Right atrium auricular region (tissue), 2 donors: ENCODE data around the gene GSAP. TPM values are rescaled to one million over a fixed set of nuclear protein-coding genes. Genes with fewer than 3 reads are reported as not detected.

Experiments used
- DNase-seq: peaks from one replicate; pipeline ENCODE4 v3.0.0-alpha.2; 2019; ENCODE audit warnings: low spot score
- H3K27ac ChIP-seq, 2 donors: fragments of 200-600 bp; sonication (generic); 1 replicate in 1 of 2; 2 replicates in 1 of 2; pipeline ENCODE4 v1.5.1; 2016 to 2019
- H3K27me3 ChIP-seq, 2 donors: fragments of 200-600 bp; sonication (generic); one replicate each; pipeline versions ENCODE4 v1.5.1 to v1.6.0; 2017 to 2019
- H3K36me3 ChIP-seq: fragments of 200-600 bp; sonication (generic); one replicate; pipeline ENCODE4 v1.5.1; 2016
- H3K4me1 ChIP-seq, 2 donors: fragments of 200-600 bp; sonication (generic); one replicate each; pipeline versions ENCODE4 v1.5.1 to v1.6.0; 2017 to 2019
- H3K4me3 ChIP-seq, 2 donors: fragments of 200-600 bp; sonication (generic); 1 replicate in 1 of 2; 2 replicates in 1 of 2; pipeline ENCODE4 v1.5.1; 2017 to 2019; ENCODE audit warnings: mild to moderate bottlenecking in 1 of 2, moderate library complexity in 1 of 2
- H3K9me3 ChIP-seq, 2 donors: fragments of 200-600 bp; sonication (generic); one replicate each; pipeline ENCODE4 v1.5.1; 2019
- total RNA-seq, 2 donors: library from RNA; depleted of rRNA; stranded (reverse); fragments of >200 nt; gene quantifications; one replicate each; pipeline ENCODE4 v1.1.0, GENCODE V29; 2016
- TF ChIP-seq, protein P1 (sequence below), 2 donors: fragments of 200-600 bp; sonication (generic); IDR thresholded peaks; one replicate each; pipeline ENCODE4 v1.5.1; 2019; ENCODE audit warnings: antibody characterized with exemption in 2 of 2

Gene GSAP
- total RNA-seq, 2 donors from 2014 or later, result 6.4 to 13.5 TPM

DNA sequence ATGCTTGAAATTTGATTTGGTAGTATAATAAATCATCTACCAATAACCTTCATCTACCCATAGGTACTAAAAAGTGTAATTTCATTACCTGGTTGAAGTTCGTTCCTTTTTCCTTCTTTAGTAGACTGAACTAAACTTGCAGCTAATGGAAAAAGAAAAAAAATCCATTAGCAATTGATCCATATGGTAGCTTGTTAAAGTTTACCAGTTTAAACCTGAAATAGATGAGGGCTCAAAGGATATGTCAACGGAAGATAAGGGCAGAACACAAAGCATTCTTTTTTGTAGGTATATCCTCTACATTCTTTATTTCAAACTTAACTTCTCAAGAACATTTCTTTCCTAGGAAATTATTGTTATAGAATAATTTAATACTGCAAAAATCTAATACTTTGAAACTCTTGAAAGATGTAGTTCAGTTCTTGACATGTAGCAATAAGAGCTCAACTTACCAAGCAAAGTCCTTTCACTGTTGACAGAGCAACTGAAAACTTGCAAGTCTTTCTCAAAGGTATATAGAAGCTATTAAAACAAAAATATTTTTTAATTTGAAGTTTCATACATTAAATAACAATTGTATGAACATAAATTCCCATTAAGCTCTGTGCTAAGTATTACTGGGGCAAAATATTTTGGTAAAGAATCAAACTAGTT, 19.1 kb downstream of the GSAP start:
- no peaks in the 10 kb centered on the region for H3K36me3 ChIP-seq
- no peaks in the 10 kb centered on the region for H3K27me3 ChIP-seq
- H3K4me3 ChIP-seq, result no peak overlapping the region
- no peak overlapping the region for H3K27ac ChIP-seq
- TF ChIP-seq, protein P1, sequence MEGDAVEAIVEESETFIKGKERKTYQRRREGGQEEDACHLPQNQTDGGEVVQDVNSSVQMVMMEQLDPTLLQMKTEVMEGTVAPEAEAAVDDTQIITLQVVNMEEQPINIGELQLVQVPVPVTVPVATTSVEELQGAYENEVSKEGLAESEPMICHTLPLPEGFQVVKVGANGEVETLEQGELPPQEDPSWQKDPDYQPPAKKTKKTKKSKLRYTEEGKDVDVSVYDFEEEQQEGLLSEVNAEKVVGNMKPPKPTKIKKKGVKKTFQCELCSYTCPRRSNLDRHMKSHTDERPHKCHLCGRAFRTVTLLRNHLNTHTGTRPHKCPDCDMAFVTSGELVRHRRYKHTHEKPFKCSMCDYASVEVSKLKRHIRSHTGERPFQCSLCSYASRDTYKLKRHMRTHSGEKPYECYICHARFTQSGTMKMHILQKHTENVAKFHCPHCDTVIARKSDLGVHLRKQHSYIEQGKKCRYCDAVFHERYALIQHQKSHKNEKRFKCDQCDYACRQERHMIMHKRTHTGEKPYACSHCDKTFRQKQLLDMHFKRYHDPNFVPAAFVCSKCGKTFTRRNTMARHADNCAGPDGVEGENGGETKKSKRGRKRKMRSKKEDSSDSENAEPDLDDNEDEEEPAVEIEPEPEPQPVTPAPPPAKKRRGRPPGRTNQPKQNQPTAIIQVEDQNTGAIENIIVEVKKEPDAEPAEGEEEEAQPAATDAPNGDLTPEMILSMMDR (IDR thresholded peaks at IDR 0.05), result no peak
- DNase-seq, result no peak
- H3K4me1 ChIP-seq, result no peaks in the 10 kb centered on the region
- H3K9me3 ChIP-seq, result no peaks in the 10 kb centered on the region

DNA sequence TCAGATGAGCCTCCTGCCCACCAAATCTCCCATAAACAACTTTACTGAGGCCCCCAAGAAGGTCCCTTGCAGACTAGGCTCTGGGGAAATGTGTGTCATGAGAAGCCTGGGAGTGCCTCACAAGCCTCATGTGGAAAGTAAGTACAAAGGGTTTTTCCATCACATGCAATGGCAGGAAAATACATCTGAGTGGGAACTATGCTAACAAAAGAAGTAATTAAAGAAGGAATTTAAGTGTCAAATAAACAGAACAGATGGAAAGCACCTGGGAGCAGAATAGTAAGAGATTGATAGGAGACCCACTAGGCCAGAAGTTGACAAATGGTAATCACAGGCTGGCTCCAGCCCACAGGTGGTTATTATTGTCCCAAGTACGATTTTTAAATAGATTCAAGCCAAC, 20.5 kb downstream of the GSAP start:
- no peaks in the 10 kb centered on the region for H3K36me3 ChIP-seq
- H3K27me3 ChIP-seq, result no peaks in the 10 kb centered on the region
- H3K27ac ChIP-seq, result no peak overlapping the region
- no peaks in the 10 kb centered on the region for H3K9me3 ChIP-seq
- TF ChIP-seq, protein P1 (IDR thresholded peaks at IDR 0.05), result no peak
- H3K4me1 ChIP-seq, result no peaks in the 10 kb centered on the region
- DNase-seq, result no peak
- H3K4me3 ChIP-seq, result no peak overlapping the region

DNA sequence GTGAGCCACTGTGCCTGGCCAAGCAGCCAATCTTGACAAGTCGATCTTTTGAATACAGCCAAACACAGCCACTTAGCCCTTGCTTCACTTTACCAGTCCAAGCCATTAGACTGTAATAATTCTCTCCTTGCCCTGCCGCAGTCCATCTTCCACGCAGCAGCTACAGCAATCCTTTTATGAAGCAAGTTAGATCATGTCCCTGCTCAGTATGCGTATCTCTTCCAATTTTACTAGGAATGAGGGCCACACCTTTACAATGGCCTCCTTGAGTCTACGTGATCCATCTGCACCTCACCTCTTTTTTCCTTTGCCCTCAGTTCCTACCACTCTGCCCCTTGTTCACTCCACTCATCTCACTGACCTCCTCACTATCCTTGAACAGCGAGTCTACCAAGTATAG, 22.2 kb downstream of the GSAP start:
- TF ChIP-seq, protein P1 (IDR thresholded peaks at IDR 0.05), result no peak
- no peaks in the 10 kb centered on the region for H3K27me3 ChIP-seq
- no peak for DNase-seq
- H3K36me3 ChIP-seq, result no peaks in the 10 kb centered on the region
- no peaks in the 10 kb centered on the region for H3K4me1 ChIP-seq
- no peaks in the 10 kb centered on the region for H3K9me3 ChIP-seq
- H3K4me3 ChIP-seq, result no peak overlapping the region
- H3K27ac ChIP-seq, result no peak overlapping the region

DNA sequence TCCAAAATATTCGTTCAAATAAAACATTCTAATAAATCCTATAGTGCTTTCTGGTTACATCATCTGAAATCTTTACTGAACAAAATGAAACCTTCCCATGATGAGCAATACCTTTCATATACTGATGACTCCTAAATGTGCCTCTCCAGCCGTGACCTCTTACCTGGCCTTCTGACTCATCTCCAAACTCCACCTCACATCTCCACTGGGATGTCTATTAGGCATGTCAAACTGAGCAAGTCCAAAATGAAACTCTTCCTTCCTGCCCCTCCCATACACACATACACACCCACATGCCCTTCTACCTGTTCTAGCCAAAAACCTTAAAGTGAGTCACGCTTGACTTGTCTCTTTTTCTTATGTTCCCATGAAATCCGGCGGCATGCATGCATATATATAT, 22.9 kb downstream of the GSAP start:
- Histone ChIP-seq H3K27me3 (no peaks in the 10 kb centered on the region), H3K27ac (no peak overlapping the region), H3K36me3 (no peaks in the 10 kb centered on the region), H3K4me3 (no peak overlapping the region), H3K4me1 (no peaks in the 10 kb centered on the region), H3K9me3 (no peaks in the 10 kb centered on the region)
- TF ChIP-seq, protein P1 (IDR thresholded peaks at IDR 0.05), result no peak
- no peak for DNase-seq

DNA sequence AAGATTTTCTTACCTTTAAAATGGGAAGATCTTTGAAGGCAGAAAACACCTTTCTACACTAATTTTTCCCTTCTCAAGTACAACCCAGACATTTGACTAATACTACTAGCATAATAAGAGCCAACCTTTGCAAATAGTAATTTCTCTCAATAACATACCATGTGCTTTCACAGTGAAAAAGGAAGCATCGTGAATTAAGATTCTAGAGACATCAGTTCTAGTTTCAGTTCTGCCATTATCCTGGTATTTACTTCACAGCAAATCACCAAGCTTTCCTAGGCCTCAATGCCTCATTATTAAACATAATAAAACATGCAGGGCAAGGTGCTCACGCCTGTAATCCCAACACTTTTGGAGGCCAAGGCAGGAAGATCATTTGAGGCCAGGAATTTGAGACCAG, 24.9 kb downstream of the GSAP start:
- no peak for DNase-seq
- no peak overlapping the region for H3K27ac ChIP-seq
- no peaks in the 10 kb centered on the region for H3K27me3 ChIP-seq
- no peaks in the 10 kb centered on the region for H3K36me3 ChIP-seq
- no peaks in the 10 kb centered on the region for H3K9me3 ChIP-seq
- TF ChIP-seq, protein P1 (IDR thresholded peaks at IDR 0.05), result no peak
- H3K4me1 ChIP-seq, result peaks cover 0 to 8% of the 10 kb centered on the region in 2 donors
- H3K4me3 ChIP-seq, result no peak overlapping the region

DNA sequence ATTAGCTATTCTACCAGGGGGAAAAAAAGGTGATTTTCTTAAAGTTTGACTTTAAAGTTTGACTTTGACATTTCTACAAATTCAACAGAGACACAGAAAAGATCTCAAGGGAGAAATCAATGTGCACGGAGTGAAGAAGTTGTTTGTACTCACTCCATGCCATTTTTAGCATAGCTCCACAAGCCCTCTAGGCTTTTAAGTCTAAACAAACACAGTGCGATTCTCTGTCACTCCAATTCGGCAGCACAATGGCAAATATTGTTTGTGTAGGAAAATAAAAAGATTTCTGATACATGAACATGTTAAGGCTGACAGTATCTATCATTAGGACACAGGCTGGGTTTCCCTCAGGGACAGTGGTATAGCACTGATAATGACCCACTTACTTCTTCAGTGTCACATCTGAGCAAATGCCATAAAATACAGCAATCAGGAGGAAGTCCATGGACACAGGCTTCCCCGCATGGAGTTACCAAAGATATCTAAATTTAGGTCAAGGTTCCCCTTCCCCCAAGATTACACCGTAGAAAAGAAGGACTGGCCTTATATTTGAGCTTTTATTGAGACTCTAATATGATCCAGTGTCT, 28.0 kb downstream of the GSAP start:
- H3K36me3 ChIP-seq, result no peaks in the 10 kb centered on the region
- no peak overlapping the region for H3K4me3 ChIP-seq
- no peak for DNase-seq
- peaks cover 0 to 9% of the 10 kb centered on the region in 2 donors for H3K4me1 ChIP-seq
- H3K9me3 ChIP-seq, result no peaks in the 10 kb centered on the region
- no peak overlapping the region for H3K27ac ChIP-seq
- no peaks in the 10 kb centered on the region for H3K27me3 ChIP-seq
- TF ChIP-seq, protein P1 (IDR thresholded peaks at IDR 0.05), result no peak
